ENCODE results near the gene CHRNB1. TPM values are rescaled to one million over a fixed set of nuclear protein-coding genes. Genes with fewer than 3 reads are reported as not detected.

The CHRNB1 gene
- total RNA-seq, 1 experiment from 2014 or later, result 12.7 TPM

GRCh38 chr17:7416323-7416722 is 28.5 kb upstream of the CHRNB1 start:
- no peak overlapping the region for H2AK5ac ChIP-seq (ENCODE audit: insufficient read length, low read length)

More at GRCh38 chr17:7416323-7416722, 28.5 kb upstream of the CHRNB1 start:
- Mint-ChIP-seq H3K4me3 (no peak overlapping the region; a peak in 1 of 5 replicates), H3K4me1 (peaks cover 9 to 40% of the 10 kb centered on the region in 2 experiments), H3K27me3 (ENCODE audit: low read depth) (no peaks in the 10 kb centered on the region), H3K27ac (peak overlapping the region in 2 of 3 experiments; percentile 11 to 17; a peak in 2 of 7 replicates), H3K36me3 (ENCODE audit: insufficient read depth in 1 of 3, low read depth in 3 of 3) (peaks cover 8 to 42% (median 32%) of the 10 kb centered on the region in 3 experiments; a peak in 6 of 7 replicates), H3K9me3 (no peaks in the 10 kb centered on the region)
- Histone ChIP-seq H4K91ac (ENCODE audit: insufficient read length, low read depth, low read length) (no peak overlapping the region), H3K18ac (ENCODE audit: insufficient read length, low read depth, low read length) (no peak overlapping the region), H3K56ac (ENCODE audit: insufficient read length, low read depth, low read length) (no peak overlapping the region), H3K27ac (ENCODE audit: insufficient read length, low read depth, low read length) (no peak overlapping the region), H2BK15ac (ENCODE audit: low read depth, low read length) (no peak overlapping the region), H3K4ac (ENCODE audit: low read depth, low read length) (no peak overlapping the region), H3T11ph (ENCODE audit: low read length) (no peak overlapping the region), H4K5ac (ENCODE audit: insufficient read length, low read depth, low read length) (no peak overlapping the region), H2BK20ac (ENCODE audit: low read depth, low read length, poor library complexity, severe bottlenecking) (no peak overlapping the region), H3K79me2 (ENCODE audit: insufficient read depth, low read length) (no peaks in the 10 kb centered on the region), H4K20me1 (ENCODE audit: control insufficient read depth, insufficient read depth, insufficient read length) (no peaks in the 10 kb centered on the region), H3K23ac (ENCODE audit: insufficient read length, low read depth, low read length) (no peak overlapping the region), H3K4me2 (ENCODE audit: insufficient read depth, insufficient read length, low read length) (no peak overlapping the region), H2BK5ac (ENCODE audit: insufficient read length, low read length) (no peak overlapping the region), H2AFZ (ENCODE audit: low read length) (no peak overlapping the region), H3K14ac (ENCODE audit: insufficient read depth, low read length) (no peak overlapping the region), H4K8ac (replicated peaks; ENCODE audit: insufficient read length, low read depth, low read length) (no peak overlapping the region), H3K23me2 (ENCODE audit: insufficient read length, low read depth, low read length, poor library complexity, severe bottlenecking) (no peaks in the 10 kb centered on the region), H3K4me1 (ENCODE audit: insufficient read depth, low read length) (no peaks in the 10 kb centered on the region), H2BK120ac (ENCODE audit: low read depth, low read length, poor library complexity, severe bottlenecking) (no peak overlapping the region), H2BK12ac (ENCODE audit: insufficient read length, low read depth, low read length) (no peak overlapping the region), H3K27me3 (ENCODE audit: insufficient read depth, low read length) (no peaks in the 10 kb centered on the region), H3K9ac (ENCODE audit: extremely low read depth, insufficient read length, low read length) (no peak overlapping the region), H3K79me1 (ENCODE audit: insufficient read depth, low read depth, low read length, poor library complexity, severe bottlenecking) (no peaks in the 10 kb centered on the region), H3K9me3 (ENCODE audit: control insufficient read depth, low read depth, low read length) (no peaks in the 10 kb centered on the region)
- WGBS (ENCODE audit: extremely low coverage, insufficient read length, low lambda C conversion rate), result no CpG with 5 or more reads among the region's 6 CpGs
- TF ChIP-seq CTCF (conservative IDR thresholded peaks at IDR 0.05), result no peak
- no peak for DNase-seq
